OCI-LY3 (cell line): ENCODE results near the gene GLP2R.

Source experiments
- H2AFZ ChIP-seq: fragments of 200-600, 300-600 bp; shearing (Covaris generic); 2 replicates; pipeline ENCODE4 v1.6.0; 2014; ENCODE audit warnings: antibody characterized with exemption, low read depth, low read length
- H3K27ac ChIP-seq: fragments of 200-600, 300-600 bp; sonication (generic); 2 replicates; pipeline ENCODE4 v1.5.1; 2014; ENCODE audit warnings: mild to moderate bottlenecking, low read length, moderate library complexity, mixed read lengths
- H3K27me3 ChIP-seq: fragments of 200-600, 300-600 bp; sonication (generic); 2 replicates; pipeline ENCODE4 v1.6.1; 2014; ENCODE audit warnings: low read depth, low read length, mixed read lengths
- H3K36me3 ChIP-seq: fragments of 200-600, 300-600 bp; sonication (generic); replicated peaks from 2 replicates; pipeline ENCODE3; 2014; ENCODE audit warnings: low read depth, low read length, mixed read lengths
- H3K4me1 ChIP-seq: fragments of 300-600, 200-600 bp; sonication (generic); 2 replicates; pipeline ENCODE4 v1.6.1; 2014; ENCODE audit warnings: low read length, mixed read lengths
- H3K4me2 ChIP-seq: fragments of 200-600, 300-600 bp; sonication (generic); 2 replicates; pipeline ENCODE4 v1.6.1; 2014; ENCODE audit warnings: low read length, mixed read lengths
- H3K4me3 ChIP-seq: fragments of 300-600, 200-600 bp; sonication (generic); 2 replicates; pipeline ENCODE4 v1.5.1; 2014; ENCODE audit warnings: antibody characterized with exemption, mild to moderate bottlenecking, low read length, moderate library complexity
- H3K79me2 ChIP-seq: fragments of 300-600, 200-600 bp; shearing (Covaris generic); 2 replicates; pipeline ENCODE4 v1.6.1; 2014; ENCODE audit warnings: mild to moderate bottlenecking, low read length, mixed read lengths
- H3K9ac ChIP-seq: fragments of 300-600, 200-600 bp; shearing (Covaris generic); 2 replicates; pipeline ENCODE4 v1.6.0; 2014; ENCODE audit warnings: mild to moderate bottlenecking, low read length, moderate library complexity
- H3K9me3 ChIP-seq: fragments of 200-600, 300-600 bp; shearing (Covaris generic); 2 replicates; pipeline ENCODE4 v1.6.1; 2014; ENCODE audit warnings: low read length, mixed read lengths; ENCODE audit not compliant: insufficient read depth
- H4K20me1 ChIP-seq: fragments of 200-600, 300-600 bp; sonication (generic); 2 replicates; pipeline ENCODE4 v1.6.1; 2016; ENCODE audit warnings: low read length, mixed read lengths; ENCODE audit not compliant: insufficient read depth
- EZH2phosphoT487 ChIP-seq: fragments of 200-600 bp; shearing (Covaris generic); IDR thresholded peaks from 2 replicates; pipeline ENCODE4 v1.6.1; 2018; ENCODE audit warnings: antibody characterized with exemption, mixed run types, low read depth
- TF ChIP-seq, protein P1 (sequence below): fragments of 200-600, 300-600 bp; sonication (generic); IDR thresholded peaks from 2 replicates; pipeline ENCODE4 v1.5.1; 2014; ENCODE audit warnings: antibody characterized with exemption, low read length, low read depth

Gene GLP2R

DNA sequence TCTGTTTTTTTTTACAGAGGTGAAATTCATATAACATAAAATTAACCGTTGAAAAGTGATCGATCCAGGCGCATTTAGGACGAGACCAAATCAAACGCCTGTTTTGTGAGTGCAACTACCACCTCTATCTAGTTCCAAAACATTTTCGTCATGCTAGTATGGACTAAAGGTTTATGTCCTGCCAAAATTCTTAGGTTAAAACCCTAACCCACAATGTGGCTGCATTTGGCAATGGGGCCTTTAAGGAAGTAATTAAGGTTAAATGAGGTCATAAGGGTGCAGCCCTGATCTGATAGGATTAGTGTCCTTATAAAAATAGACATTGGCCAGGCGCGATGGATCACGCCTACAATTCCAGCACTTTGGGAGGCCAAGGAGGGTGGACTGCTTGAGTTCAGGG, 112.2 kb downstream of the GLP2R start:
- H3K9ac ChIP-seq: no peak overlapping the region
- no peaks in the 10 kb centered on the region for H4K20me1 ChIP-seq
- no peaks in the 10 kb centered on the region for H3K9me3 ChIP-seq
- no peaks in the 10 kb centered on the region for H3K27me3 ChIP-seq
- no peaks in the 10 kb centered on the region for H3K79me2 ChIP-seq
- H3K36me3 ChIP-seq: no peaks in the 10 kb centered on the region
- H3K4me3 ChIP-seq: no peak overlapping the region
- no peaks in the 10 kb centered on the region for H3K4me1 ChIP-seq
- TF ChIP-seq, protein P1, sequence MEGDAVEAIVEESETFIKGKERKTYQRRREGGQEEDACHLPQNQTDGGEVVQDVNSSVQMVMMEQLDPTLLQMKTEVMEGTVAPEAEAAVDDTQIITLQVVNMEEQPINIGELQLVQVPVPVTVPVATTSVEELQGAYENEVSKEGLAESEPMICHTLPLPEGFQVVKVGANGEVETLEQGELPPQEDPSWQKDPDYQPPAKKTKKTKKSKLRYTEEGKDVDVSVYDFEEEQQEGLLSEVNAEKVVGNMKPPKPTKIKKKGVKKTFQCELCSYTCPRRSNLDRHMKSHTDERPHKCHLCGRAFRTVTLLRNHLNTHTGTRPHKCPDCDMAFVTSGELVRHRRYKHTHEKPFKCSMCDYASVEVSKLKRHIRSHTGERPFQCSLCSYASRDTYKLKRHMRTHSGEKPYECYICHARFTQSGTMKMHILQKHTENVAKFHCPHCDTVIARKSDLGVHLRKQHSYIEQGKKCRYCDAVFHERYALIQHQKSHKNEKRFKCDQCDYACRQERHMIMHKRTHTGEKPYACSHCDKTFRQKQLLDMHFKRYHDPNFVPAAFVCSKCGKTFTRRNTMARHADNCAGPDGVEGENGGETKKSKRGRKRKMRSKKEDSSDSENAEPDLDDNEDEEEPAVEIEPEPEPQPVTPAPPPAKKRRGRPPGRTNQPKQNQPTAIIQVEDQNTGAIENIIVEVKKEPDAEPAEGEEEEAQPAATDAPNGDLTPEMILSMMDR: no peak
- no peak for TF ChIP-seq EZH2phosphoT487
- no peak overlapping the region for H2AFZ ChIP-seq
- no peak overlapping the region for H3K27ac ChIP-seq
- no peak overlapping the region for H3K4me2 ChIP-seq

GRCh38 chr17:9938764-9939163, 113.0 kb downstream of the GLP2R start:
- TF ChIP-seq, protein P1: no peak
- no peak for TF ChIP-seq EZH2phosphoT487
- Histone ChIP-seq H3K4me1 (no peaks in the 10 kb centered on the region), H3K27ac (no peak overlapping the region), H3K9ac (no peak overlapping the region), H2AFZ (no peak overlapping the region), H3K79me2 (no peaks in the 10 kb centered on the region), H3K4me2 (no peak overlapping the region), H3K36me3 (no peaks in the 10 kb centered on the region), H4K20me1 (no peaks in the 10 kb centered on the region), H3K27me3 (no peaks in the 10 kb centered on the region), H3K9me3 (no peaks in the 10 kb centered on the region), H3K4me3 (no peak overlapping the region)

GRCh38 chr17:9940841-9941240, 115.1 kb downstream of the GLP2R start:
- Histone ChIP-seq H3K27ac (no peak overlapping the region), H3K36me3 (no peaks in the 10 kb centered on the region), H4K20me1 (no peaks in the 10 kb centered on the region), H3K4me3 (no peak overlapping the region), H3K4me1 (no peaks in the 10 kb centered on the region), H3K79me2 (no peaks in the 10 kb centered on the region), H2AFZ (no peak overlapping the region), H3K4me2 (no peak overlapping the region), H3K9me3 (no peaks in the 10 kb centered on the region), H3K9ac (no peak overlapping the region), H3K27me3 (no peaks in the 10 kb centered on the region)
- no peak for TF ChIP-seq EZH2phosphoT487
- TF ChIP-seq, protein P1: no peak

DNA sequence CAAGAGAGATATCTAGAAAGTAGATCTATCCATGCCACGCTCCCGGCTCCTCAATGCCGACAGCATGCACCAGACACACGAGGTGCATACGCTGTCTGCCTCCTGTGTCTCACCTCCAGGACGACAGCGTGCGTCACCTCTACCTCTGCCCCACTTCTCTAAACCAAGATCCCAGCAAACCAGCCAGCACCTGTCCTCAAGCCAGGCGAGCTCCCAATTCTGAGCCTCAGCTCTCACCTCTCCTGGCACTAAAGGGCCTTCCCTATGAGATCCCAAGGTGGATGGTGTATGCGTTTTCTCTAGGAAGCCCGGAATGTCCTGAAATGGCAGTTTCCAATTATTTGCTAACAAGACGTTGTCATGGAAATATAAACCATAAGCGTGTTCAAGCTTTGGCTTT, 115.6 kb downstream of the GLP2R start:
- TF ChIP-seq, protein P1: no peak
- TF ChIP-seq EZH2phosphoT487: no peak
- H3K4me3 ChIP-seq: no peak overlapping the region
- no peak overlapping the region for H3K27ac ChIP-seq
- H4K20me1 ChIP-seq: no peaks in the 10 kb centered on the region
- no peak overlapping the region for H3K4me2 ChIP-seq
- no peaks in the 10 kb centered on the region for H3K4me1 ChIP-seq
- H3K27me3 ChIP-seq: no peaks in the 10 kb centered on the region
- no peaks in the 10 kb centered on the region for H3K79me2 ChIP-seq
- H2AFZ ChIP-seq: no peak overlapping the region
- H3K9me3 ChIP-seq: no peaks in the 10 kb centered on the region
- no peaks in the 10 kb centered on the region for H3K36me3 ChIP-seq
- H3K9ac ChIP-seq: no peak overlapping the region
